ENCODE results near the gene PRR3. TPM values are rescaled to one million over a fixed set of nuclear protein-coding genes. Genes with fewer than 3 reads are reported as not detected.
"Not testable (repeated sequence)": the region's sequence is repeated elsewhere in the genome, so short reads cannot be mapped to it uniquely, and the experiment has no call there.

The PRR3 gene
- total RNA-seq, 1 donor from 2014 or later, result 29.5 TPM

- not testable (repeated sequence) for H3K27me3 Mint-ChIP-seq, H3K4me1 Mint-ChIP-seq, H3K9me3 Mint-ChIP-seq, H3K4me3 Mint-ChIP-seq, H3K27ac Mint-ChIP-seq
- POLR2A ChIA-PET, result interaction anchor here (0.6 to 6.3 kb wide), 11 partner anchors 12 to 284 kb away, joined by 3 to 75 read pairs (median 4); partner anchors contain the start of genes ABCF1, DHX16, MRPS18B and PPP1R10
- peaks cover 59% of the 10 kb centered on the region for H3K36me3 Mint-ChIP-seq (ENCODE audit: low read depth)
- DNase-seq, result peak; percentile 57
- peak; percentile 94 for ATAC-seq (ENCODE audit: low read depth)
- TF ChIP-seq CTCF (IDR thresholded peaks at IDR 0.05), result peak; percentile 72
- CTCF ChIA-PET, result interaction anchor here (0.6 to 7.4 kb wide), 23 partner anchors 10 to 162 kb away, joined by 3 to 171 read pairs (median 4); partner anchors contain the start of genes DHX16 and MRPS18B
- intact Hi-C loops (cut with micrococcal nuclease), result loop anchor here (1.0 kb wide), 3 partner anchors 56 to 144 kb away; no protein-coding TSS in a partner anchor
Observed at GRCh38 chr6:30597315-30598144, 40.4 kb downstream of the PRR3 start.

- H3K4me1 Mint-ChIP-seq, result peaks cover 9% of the 10 kb centered on the region
- intact Hi-C loops (cut with micrococcal nuclease), result no loop called here
- DNase-seq, result no peak
- CTCF ChIA-PET, result interaction anchor here (0.9 to 7.4 kb wide), 5 partner anchors 15 to 116 kb away, joined by 4 to 171 read pairs (median 4); no protein-coding TSS in a partner anchor
- peaks cover 62% of the 10 kb centered on the region for H3K36me3 Mint-ChIP-seq (ENCODE audit: low read depth)
- no peaks in the 10 kb centered on the region for H3K9me3 Mint-ChIP-seq
- TF ChIP-seq CTCF (IDR thresholded peaks at IDR 0.05), result no peak
- no peak for ATAC-seq (ENCODE audit: low read depth)
- H3K27ac Mint-ChIP-seq, result no peak overlapping the region
- POLR2A ChIA-PET, result interaction anchor here (0.7 to 6.3 kb wide), 8 partner anchors 11 to 117 kb away, joined by 3 to 75 read pairs (median 4); partner anchors contain the start of genes ABCF1, GNL1, MRPS18B and PPP1R10
- no peak overlapping the region for H3K4me3 Mint-ChIP-seq
- no peaks in the 10 kb centered on the region for H3K27me3 Mint-ChIP-seq
Observed at GRCh38 chr6:30598912-30599624, 42.0 kb downstream of the PRR3 start.

- no peak overlapping the region for H3K27ac Mint-ChIP-seq
Observed at GRCh38 chr6:30599625-30600324, 42.7 kb downstream of the PRR3 start.

GRCh38 chr6:30600451-30600961 is 43.4 kb downstream of the PRR3 start:
- ChIA-PET POLR2A (interaction anchor here (0.5 to 6.3 kb wide), 5 partner anchors 10 to 206 kb away, joined by 3 to 75 read pairs (median 6); partner anchors contain the start of gene ABCF1), CTCF (interaction anchor here (1.0 to 7.4 kb wide), 3 partner anchors 55 to 130 kb away, joined by 4 to 171 read pairs (median 4); no protein-coding TSS in a partner anchor)
- no peak overlapping the region for H3K4me3 Mint-ChIP-seq
- TF ChIP-seq CTCF (IDR thresholded peaks at IDR 0.05), result no peak
- DNase-seq (no peak), ATAC-seq (ENCODE audit: low read depth) (no peak)
- no peaks in the 10 kb centered on the region for H3K27me3 Mint-ChIP-seq
- H3K27ac Mint-ChIP-seq, result no peak overlapping the region
- H3K36me3 Mint-ChIP-seq (ENCODE audit: low read depth), result peaks cover 65% of the 10 kb centered on the region
- no peaks in the 10 kb centered on the region for H3K9me3 Mint-ChIP-seq
- intact Hi-C loops (cut with micrococcal nuclease), result no loop called here
- peaks cover 9% of the 10 kb centered on the region for H3K4me1 Mint-ChIP-seq

More at GRCh38 chr6:30599625-30600324, 42.7 kb downstream of the PRR3 start:
- Mint-ChIP-seq H3K4me3 (no peak overlapping the region), H3K36me3 (ENCODE audit: low read depth) (peaks cover 63% of the 10 kb centered on the region), H3K4me1 (peaks cover 9% of the 10 kb centered on the region), H3K9me3 (no peaks in the 10 kb centered on the region), H3K27me3 (no peaks in the 10 kb centered on the region)
- CTCF ChIA-PET, result interaction anchor here (1.0 to 7.4 kb wide), 2 partner anchors 55 to 116 kb away, joined by 4 to 171 read pairs; no protein-coding TSS in a partner anchor
- no peak for TF ChIP-seq CTCF (IDR thresholded peaks at IDR 0.05)
- POLR2A ChIA-PET, result interaction anchor here (0.6 to 6.3 kb wide), 7 partner anchors 8 to 108 kb away, joined by 3 to 75 read pairs (median 5); partner anchors contain the start of genes ABCF1 and GNL1
- no peak for ATAC-seq (ENCODE audit: low read depth)
- no peak for DNase-seq
- intact Hi-C loops (cut with micrococcal nuclease), result no loop called here
